HG03280 (cell line): ENCODE measurements around the gene PPM1E.
"Not testable (repeated sequence)": the region's sequence is repeated elsewhere in the genome, so short reads cannot be mapped to it uniquely, and the experiment has no call there.

Source experiments
- ATAC-seq: cut with Tn5 transposase; IDR thresholded peaks from one replicate; pipeline ENCODE4 v1.9.1; 2021; ENCODE audit warnings: mild to moderate bottlenecking, moderate library complexity; ENCODE audit not compliant: unreplicated experiment

The PPM1E gene

GRCh38 chr17:58778482-58778881 lies 22.8 kb downstream of the PPM1E start:
- ATAC-seq: not testable (repeated sequence)

- no peak for ATAC-seq
These were observed 23.8 kb downstream of the PPM1E start for GRCh38 chr17:58779446-58779845.

- ATAC-seq: no peak
These were observed 27.7 kb downstream of the PPM1E start for GRCh38 chr17:58783380-58783779.

DNA sequence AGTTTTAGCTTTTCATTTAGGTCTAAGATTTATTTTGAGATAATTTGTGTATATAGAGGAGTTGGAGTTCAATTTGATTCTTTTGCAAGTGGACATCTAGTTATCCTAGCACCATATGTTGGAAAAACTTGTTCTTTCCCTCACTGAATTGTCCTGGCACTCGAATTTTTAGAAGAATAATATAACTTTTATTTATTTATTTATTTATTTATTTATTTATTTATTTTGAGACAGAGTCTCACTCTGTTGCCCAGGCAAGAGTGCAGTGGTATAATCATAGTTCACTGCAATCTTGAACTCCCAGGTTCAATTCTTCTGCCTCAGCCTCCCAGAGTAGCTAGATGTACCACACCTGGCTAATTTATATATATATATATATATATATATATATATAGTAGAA lies 29.4 kb downstream of the PPM1E start:
- no peak for ATAC-seq

DNA sequence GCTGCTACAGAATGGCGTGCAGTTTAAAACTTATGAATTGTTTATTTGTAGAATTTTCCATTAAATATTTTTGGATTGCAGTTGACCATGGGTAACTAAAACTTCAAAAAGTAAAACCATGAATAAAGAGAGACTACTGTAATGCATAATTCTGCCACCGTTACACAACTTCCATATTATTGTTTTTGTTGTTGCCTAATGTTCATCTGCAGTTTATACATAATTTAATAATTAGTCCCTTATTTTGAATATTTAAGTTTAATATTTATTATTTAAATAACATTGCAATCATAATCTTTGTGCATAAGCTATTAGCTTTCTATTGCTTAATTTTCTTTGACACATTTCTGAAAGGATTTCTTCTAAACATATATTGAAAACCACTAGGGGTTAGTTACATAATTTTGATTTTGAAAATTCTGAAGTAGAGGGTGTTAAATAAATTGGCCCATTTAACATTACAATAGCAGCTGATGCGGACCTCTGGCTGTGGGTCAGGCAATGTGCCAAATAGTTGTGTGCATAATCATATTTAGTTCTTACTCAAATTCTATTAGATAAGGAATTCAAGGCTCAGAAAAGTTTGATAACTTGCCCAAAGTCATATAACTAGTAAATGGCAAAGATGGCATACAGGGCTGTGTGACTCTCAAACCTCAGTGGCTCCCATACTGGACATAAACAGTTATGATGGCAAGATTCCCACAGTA lies 31.1 kb downstream of the PPM1E start:
- no peak for ATAC-seq

GRCh38 chr17:58788199-58788598 lies 32.5 kb downstream of the PPM1E start:
- ATAC-seq: no peak

- no peak for ATAC-seq
These were observed 33.5 kb downstream of the PPM1E start for GRCh38 chr17:58789160-58789559.

DNA sequence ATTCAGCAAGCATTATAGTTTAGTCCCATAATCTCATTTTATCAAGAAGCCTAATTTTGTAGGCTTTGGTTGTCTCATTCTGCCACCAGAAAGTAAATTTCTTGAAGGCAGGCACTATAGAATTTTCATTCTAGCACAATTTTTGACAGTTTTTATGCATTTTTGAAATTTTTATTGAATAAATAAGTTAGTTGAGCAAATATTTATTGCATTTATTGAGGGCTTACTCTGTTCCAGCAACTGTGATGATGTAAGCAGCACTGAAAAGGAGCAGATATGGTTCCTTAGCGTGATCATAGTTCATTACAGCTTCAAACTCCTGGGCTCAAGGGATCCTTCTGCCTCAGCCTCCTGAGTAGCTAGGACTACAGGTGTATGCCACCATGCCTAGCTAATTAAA lies 34.2 kb downstream of the PPM1E start:
- ATAC-seq: no peak

DNA sequence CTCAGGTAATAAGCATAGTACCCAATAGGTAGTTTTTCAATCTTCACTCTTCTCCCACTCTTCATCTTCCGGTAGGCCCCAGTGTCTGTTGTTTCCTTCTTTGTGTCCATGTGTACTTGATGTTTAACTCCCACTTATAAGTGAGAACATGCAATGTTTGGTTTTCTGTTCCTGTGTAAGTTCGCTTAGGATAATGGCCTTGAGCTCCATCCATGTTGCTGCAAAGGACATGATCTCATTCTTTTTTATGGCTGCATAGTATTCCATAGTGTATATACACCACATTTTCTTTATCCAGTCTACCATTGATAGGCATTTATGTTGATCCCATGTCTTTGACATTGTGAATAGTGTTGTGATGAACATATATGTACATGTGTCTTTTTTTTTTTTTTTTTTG lies 38.9 kb downstream of the PPM1E start:
- ATAC-seq: not testable (repeated sequence)

DNA sequence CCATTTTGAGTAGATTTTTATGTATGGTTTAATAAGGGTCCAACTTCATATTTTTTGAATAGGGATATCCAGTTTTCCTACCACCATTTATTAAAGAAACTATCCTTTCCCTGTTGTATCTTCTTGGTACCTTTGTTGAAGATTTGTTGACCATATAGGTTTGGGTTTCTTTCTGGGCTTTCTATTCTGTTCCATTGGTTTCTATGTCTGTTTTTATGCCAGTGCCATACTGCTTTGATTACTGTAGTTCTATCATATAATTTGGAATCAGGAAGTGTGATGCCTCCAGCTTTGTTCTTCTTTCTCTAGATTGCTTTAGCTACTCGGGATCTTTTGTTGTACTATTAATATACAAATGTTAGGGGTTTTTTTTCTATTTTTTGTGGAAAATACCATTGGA lies 46.5 kb downstream of the PPM1E start:
- ATAC-seq: no peak

GRCh38 chr17:58806046-58806445 lies 50.4 kb downstream of the PPM1E start:
- ATAC-seq: no peak

DNA sequence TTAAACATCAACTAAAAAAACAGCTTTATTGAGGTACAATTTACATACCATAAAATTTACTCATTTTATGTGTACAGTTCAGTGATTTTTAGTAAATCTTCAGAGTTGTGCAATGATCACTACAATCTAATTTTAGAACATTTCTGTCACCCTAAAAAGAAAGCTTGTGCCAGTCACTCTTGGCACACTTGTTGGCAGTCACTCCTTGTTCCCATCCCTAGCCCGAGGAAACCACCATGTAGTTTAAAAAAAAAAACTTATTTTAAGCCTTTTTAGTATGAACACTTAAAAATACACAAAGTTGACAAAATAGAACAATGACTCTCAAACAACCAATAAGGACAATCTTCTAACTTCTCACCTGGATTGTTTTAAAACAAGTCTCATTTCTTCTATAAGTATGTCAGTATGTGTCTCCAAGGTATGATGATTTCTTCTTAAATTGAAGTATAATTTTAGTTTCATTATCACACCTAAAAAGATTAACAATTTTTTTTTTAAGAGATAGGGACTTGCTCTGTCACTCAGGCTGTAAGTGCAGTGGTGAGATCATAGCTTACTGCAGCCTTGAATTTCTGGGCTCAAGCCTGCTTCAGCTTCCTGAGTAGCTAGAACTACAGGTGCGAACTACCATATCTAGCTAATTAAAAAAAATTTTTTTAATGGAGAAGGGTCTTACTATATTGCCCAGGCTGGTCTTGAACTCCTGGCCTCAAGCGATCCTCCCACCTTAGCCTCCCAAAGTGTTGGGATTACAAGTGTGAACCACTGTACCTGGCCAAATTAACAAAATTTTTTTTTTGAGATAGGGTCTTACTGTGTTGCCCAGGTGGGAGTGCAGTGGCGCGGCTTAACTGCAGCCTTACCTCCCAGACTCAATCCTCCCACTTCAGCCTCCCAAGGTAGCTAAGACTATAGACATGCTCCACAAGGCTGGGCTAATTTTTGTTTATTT lies 53.2 kb downstream of the PPM1E start:
- no peak for ATAC-seq

DNA sequence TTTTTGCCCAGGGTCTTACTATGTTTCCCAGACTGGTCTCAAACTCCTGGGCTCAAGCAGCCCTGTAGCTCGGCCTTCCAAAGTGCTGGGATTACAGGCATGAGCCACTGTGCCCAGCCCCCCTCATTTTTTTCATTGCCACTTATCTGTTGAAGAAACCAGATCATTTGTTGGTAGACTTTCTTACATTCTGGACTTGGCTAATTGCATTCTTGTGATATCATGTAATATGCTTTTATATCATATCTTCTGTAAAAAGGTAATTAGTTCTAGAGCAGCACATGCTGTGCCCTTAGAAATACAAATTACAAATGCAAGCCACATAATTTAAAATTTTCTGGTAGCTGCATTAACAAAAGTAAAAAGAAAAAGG lies 53.9 kb downstream of the PPM1E start:
- no peak for ATAC-seq

- ATAC-seq: no peak
These were observed 55.6 kb downstream of the PPM1E start for GRCh38 chr17:58811290-58811689.

- no peak for ATAC-seq
These were observed 58.1 kb downstream of the PPM1E start for GRCh38 chr17:58813712-58814111.

DNA sequence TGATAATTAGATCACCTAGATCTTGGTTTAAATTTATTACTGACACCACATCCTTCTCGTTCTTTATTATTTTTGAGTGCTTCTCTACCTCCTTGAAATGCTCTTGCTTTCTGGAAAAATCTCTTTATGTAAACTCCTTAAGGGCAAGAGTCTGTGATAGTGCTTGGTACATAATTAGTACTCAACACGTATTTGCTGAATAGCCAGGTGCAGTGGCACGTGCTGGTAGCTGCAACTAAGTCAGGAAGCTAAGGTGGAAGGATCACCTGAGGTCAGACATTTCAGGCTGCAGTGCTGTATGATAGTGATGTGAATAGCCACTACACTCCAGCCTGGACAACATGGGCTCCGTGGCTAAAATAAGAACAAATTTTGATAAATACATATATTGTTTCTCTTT lies 63.0 kb downstream of the PPM1E start:
- ATAC-seq: no peak

GRCh38 chr17:58822148-58823050 lies 66.7 kb downstream of the PPM1E start:
- no peak for ATAC-seq

DNA sequence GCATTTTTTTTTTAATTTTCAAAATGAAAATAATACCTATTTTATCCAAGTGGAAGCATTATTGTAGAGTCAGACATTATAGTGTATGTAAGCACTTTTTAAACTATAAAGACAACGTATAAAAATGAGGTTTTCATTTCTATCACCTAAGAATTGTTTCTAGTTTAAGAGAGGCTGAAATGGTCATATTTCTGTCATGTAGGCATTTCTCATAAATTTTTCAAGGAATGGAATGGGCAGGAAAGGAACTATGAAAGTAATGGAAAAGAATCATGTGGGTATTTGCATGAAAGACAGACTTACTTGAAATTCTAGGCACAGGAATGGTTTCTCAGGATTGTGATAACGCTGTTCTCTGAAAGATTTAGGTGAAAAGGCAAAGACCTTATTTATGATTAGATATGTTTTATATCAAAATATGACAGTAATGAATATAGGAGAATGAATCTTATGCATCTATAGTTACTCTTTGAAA lies 67.4 kb downstream of the PPM1E start:
- no peak for ATAC-seq

DNA sequence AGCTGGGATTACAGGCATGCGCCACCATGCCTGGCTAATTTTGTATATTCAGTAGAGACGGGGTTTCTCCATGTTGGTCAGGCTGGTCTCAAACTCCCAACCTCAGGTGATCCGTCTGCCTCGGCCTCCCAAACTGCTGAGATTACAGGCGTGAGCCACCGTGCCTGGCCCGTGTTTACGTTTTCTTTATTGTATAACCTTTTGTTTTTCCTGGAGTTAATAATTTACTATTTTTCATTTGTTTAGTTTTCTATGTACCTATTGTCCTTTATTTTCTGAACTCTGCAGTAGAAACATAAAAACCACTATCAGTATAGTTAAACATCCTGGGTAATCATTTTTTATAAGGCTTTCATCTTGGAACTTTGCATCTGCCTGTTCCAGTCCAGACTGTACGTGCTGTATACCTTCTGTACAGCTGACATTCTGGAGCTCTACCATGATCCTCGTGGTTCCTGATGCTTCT lies 73.6 kb downstream of the PPM1E start:
- no peak for ATAC-seq

GRCh38 chr17:58831780-58832179 lies 76.1 kb downstream of the PPM1E start:
- no peak for ATAC-seq

DNA sequence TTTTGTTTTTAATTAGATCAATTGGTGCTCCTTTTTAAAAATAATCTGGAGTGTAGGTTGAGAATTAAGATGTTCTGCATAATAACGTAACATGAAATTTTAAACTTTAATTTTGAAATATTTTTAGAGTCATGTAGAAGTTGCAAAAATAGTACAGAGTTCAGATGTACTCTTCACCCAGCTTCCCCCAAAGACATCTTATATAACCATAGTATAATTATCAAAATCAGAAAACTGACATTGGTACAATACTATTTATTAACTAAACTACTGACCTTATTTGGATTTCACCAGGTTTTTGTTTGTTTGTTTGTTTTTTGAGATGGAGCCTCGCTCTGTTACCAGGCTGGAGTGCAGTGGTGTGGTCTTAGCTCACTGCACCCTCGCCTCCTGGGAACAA lies 76.9 kb downstream of the PPM1E start:
- ATAC-seq: no peak
